Activated T-cell treated with anti-CD3 and anti-CD28 coated beads, Interleukin-2, amount 50 U/mL, for 4 hours (primary cell): ENCODE data around the gene TRERF1. TPM values are rescaled to one million over a fixed set of nuclear protein-coding genes. Genes with fewer than 3 reads are reported as not detected.
A peak's percentile ranks its signal among the peaks of the same experiment; 100 is the strongest.
"Not testable (repeated sequence)": the region's sequence is repeated elsewhere in the genome, so short reads cannot be mapped to it uniquely, and the experiment has no call there.

ENCODE experiments used
- ATAC-seq, 2 donors: fragments of 200-7000 bp; cut with Tn5 transposase; one replicate each; pipeline ENCODE4 v1.10.0; 2021
- DNase-seq: peaks from one replicate; pipeline ENCODE4 v3.0.0-alpha.2; 2020
- H3K27me3 Mint-ChIP-seq: one replicate; pipeline ENCODE4 v1.8.0; 2021; ENCODE audit warnings: low read depth, mixed read lengths
- H3K36me3 Mint-ChIP-seq: one replicate; pipeline ENCODE4 v1.8.0; 2022; ENCODE audit warnings: mixed read lengths; ENCODE audit not compliant: insufficient read depth
- H3K4me1 Mint-ChIP-seq: one replicate; pipeline ENCODE4 v1.8.0; 2021; ENCODE audit warnings: low read depth, mixed read lengths
- H3K4me3 Mint-ChIP-seq: one replicate; pipeline ENCODE4 v1.8.0; 2021; ENCODE audit warnings: mild to moderate bottlenecking, moderate library complexity, mixed read lengths
- H3K9me3 Mint-ChIP-seq: one replicate; pipeline ENCODE4 v1.8.0; 2021; ENCODE audit warnings: mixed read lengths
- total RNA-seq, 3 donors: library from RNA; stranded (reverse); gene quantifications; one replicate each; pipeline ENCODE4 v1.2.1, GENCODE V29; 2021

The TRERF1 gene, protein sequence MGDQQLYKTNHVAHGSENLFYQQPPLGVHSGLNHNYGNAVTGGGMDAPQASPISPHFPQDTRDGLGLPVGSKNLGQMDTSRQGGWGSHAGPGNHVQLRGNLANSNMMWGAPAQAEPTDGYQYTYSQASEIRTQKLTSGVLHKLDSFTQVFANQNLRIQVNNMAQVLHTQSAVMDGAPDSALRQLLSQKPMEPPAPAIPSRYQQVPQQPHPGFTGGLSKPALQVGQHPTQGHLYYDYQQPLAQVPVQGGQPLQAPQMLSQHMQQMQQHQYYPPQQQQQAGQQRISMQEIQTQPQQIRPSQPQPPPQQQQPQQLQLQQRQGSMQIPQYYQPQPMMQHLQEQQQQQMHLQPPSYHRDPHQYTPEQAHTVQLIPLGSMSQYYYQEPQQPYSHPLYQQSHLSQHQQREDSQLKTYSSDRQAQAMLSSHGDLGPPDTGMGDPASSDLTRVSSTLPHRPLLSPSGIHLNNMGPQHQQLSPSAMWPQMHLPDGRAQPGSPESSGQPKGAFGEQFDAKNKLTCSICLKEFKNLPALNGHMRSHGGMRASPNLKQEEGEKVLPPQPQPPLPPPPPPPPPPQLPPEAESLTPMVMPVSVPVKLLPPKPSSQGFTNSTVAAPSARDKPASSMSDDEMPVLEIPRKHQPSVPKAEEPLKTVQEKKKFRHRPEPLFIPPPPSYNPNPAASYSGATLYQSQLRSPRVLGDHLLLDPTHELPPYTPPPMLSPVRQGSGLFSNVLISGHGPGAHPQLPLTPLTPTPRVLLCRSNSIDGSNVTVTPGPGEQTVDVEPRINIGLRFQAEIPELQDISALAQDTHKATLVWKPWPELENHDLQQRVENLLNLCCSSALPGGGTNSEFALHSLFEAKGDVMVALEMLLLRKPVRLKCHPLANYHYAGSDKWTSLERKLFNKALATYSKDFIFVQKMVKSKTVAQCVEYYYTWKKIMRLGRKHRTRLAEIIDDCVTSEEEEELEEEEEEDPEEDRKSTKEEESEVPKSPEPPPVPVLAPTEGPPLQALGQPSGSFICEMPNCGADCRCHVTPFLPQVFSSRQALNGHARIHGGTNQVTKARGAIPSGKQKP (N-terminal part only)
- total RNA-seq, result 1 to 10 TPM; 8.9 to 9.4 (median 9.0) TPM

DNA sequence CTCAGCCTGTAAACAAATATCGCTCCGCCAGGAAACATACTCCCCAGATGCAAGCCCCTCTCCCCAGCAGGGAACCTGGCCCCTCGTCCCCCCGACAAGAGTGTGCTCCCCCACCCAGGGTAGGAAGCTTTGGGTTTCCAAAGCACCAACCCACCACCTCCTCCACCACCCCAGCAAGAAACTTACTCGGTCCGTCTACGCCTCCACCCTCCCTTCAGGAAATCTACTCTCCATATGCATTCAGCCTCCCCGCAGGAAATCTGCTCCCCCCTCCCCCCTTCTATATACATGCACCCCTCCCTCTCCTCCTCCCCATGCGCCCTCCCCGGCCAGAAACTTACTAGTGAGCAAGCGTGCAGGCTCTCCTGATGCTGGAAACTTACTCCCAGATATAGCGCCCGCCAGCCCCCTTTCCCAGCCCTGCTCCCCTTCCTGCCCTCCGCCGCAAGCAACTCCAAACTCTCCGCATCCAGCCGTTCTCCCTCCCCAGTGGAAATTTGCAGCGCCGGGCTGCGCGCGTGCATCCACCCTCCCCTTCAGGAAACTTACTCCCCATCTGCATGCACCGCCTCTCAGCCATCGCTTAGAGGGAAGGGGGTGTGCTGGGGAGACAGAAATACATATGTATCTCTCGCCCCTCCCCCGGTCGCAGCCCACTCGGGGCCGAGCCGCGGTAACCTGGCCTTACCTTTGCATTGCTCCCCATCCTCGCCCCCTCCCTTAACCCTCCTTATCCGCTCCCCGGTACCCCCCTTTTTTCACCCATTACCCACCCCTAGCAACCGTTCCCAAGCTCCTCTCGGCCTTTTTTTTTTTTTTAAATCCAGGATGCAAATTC lies at the start of gene TRERF1:
Gene TRERF1 (minus strand): TSS at position 594 of the 838 bp plus-strand sequence. CDS start 182,336 bp downstream, outside the sequence.
- ATAC-seq (peak; percentile 27 to 38), DNase-seq (peak; percentile 35)
- Mint-ChIP-seq H3K9me3 (no peaks in the 10 kb centered on the region), H3K36me3 (peaks cover 3% of the 10 kb centered on the region), H3K27me3 (no peaks in the 10 kb centered on the region), H3K4me3 (peak within 1 kb of the TSS; percentile 95), H3K4me1 (peaks cover 46% of the 10 kb centered on the region)

- Mint-ChIP-seq H3K27me3 (no peaks in the 10 kb centered on the region), H3K9me3 (peaks cover 7% of the 10 kb centered on the region), H3K4me3 (no peak overlapping the region), H3K4me1 (peaks cover 10% of the 10 kb centered on the region), H3K36me3 (no peaks in the 10 kb centered on the region)
- DNase-seq (no peak), ATAC-seq (no peak)
These were observed 46.9 kb upstream of the TRERF1 start for GRCh38 chr6:42498473-42499128.

DNA sequence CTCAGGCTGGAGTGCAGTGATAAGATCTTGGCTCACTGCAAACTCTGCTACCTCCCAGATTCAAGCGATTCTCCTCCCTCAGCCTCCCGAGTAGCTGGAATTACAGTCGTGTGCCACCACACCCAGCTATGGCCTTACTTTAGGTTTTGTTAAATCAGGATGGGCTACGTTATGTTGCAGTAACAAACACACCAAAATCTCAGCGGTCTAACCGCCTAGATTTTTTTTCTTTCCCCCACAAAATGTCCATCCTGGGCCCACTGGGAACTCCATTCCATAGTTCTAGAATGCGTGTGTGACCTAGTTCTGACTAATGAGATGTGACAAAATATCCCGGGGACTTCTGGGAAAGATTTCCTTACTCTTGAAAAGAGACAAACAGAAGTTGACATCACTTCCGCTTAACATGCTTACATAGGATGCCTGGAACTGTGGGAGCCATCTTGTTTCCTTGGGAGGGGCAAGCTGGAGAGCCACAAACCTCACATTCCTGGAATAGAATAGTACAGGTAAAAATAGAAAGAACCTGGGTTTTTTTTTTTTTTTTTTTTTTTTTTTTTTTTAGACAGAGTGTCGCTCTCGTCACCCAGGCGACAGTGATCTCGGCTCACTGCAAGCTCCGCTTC lies 42.3 kb upstream of the TRERF1 start:
- ATAC-seq (no peak), DNase-seq (no peak)
- Mint-ChIP-seq H3K4me3 (no peak overlapping the region), H3K27me3 (no peaks in the 10 kb centered on the region), H3K4me1 (no peaks in the 10 kb centered on the region), H3K36me3 (no peaks in the 10 kb centered on the region), H3K9me3 (peaks cover 7% of the 10 kb centered on the region)

GRCh38 chr6:42488129-42488528 lies 36.4 kb upstream of the TRERF1 start:
- Mint-ChIP-seq H3K27me3 (no peaks in the 10 kb centered on the region), H3K9me3 (no peaks in the 10 kb centered on the region), H3K4me3 (no peak overlapping the region), H3K36me3 (no peaks in the 10 kb centered on the region), H3K4me1 (no peaks in the 10 kb centered on the region)
- no peak for ATAC-seq
- no peak for DNase-seq

- Mint-ChIP-seq H3K27me3 (no peaks in the 10 kb centered on the region), H3K4me3 (no peak overlapping the region), H3K4me1 (no peaks in the 10 kb centered on the region), H3K36me3 (no peaks in the 10 kb centered on the region), H3K9me3 (no peaks in the 10 kb centered on the region)
- no peak for DNase-seq
- no peak for ATAC-seq
These were observed 32.5 kb upstream of the TRERF1 start for GRCh38 chr6:42484261-42484660.

DNA sequence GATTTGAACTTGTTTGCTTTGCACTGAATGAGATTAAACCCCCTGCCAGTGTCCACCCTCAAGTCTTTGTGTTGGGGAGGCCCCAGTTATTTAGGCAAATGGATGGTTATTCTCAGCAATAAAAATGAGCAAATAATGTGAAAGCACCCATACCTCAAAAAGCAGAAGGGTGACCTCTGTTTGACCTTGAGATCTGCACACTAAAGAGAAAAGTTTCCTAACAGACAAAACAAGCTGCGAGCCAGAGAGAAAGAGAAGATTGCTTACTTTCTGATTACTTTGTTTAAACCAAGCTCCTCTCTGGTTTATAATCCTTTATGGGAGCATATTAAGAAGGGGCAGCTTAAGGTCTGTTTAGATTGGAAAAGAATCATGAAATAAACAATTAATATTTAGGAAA lies 30.4 kb upstream of the TRERF1 start:
- H3K9me3 Mint-ChIP-seq, result no peaks in the 10 kb centered on the region
- DNase-seq (no peak), ATAC-seq (no peak)
- no peaks in the 10 kb centered on the region for H3K36me3 Mint-ChIP-seq
- no peaks in the 10 kb centered on the region for H3K4me1 Mint-ChIP-seq
- no peak overlapping the region for H3K4me3 Mint-ChIP-seq
- H3K27me3 Mint-ChIP-seq, result peaks cover 3% of the 10 kb centered on the region

DNA sequence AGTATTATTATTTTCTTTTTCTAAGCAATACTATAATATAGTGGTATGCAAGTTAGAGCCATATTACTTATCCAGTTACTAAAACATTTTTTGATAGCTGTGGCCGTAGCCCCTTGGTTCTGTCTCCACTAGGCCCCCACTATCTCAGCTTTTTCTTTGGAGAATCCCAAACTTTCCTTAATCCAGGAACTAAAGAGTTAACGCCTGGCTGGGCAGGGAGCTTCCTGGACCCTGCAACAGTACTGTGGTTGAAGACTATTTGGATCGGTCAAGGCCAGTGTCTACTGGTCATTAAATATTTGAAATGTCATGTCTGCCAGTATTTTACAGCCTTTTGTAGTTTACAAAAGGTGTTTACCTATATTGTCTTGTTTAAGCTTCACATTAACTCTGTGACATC lies 20.0 kb upstream of the TRERF1 start:
- no peaks in the 10 kb centered on the region for H3K36me3 Mint-ChIP-seq
- ATAC-seq, result no peak

DNA sequence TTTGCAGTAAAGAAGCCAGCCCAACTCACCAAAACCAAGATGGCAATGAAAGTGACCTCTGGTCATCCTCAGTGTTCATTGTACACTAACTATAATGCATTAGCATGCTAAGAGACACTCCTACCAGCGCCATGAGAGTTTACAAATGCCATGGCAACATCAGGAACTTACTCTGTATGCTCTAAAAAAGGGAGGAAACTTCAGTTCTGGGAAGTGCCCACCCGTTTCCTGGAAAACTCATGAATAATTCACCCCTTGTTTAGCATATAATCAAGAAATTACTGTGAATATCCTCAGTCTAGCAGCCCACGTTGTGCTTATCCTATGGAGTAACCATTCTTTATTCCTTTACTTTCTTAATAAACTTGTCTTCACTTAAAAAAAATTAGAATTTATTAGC lies 19.4 kb upstream of the TRERF1 start:
- Mint-ChIP-seq H3K4me3 (no peak overlapping the region), H3K9me3 (peaks cover 17% of the 10 kb centered on the region), H3K4me1 (no peaks in the 10 kb centered on the region), H3K36me3 (no peaks in the 10 kb centered on the region), H3K27me3 (peaks cover 2% of the 10 kb centered on the region)
- ATAC-seq (no peak), DNase-seq (no peak)

More for the DNA sequence above, 20.0 kb upstream of the TRERF1 start:
- H3K4me3 Mint-ChIP-seq, result no peak overlapping the region
- peaks cover 2% of the 10 kb centered on the region for H3K27me3 Mint-ChIP-seq
- H3K9me3 Mint-ChIP-seq, result peaks cover 17% of the 10 kb centered on the region
- no peak for DNase-seq
- H3K4me1 Mint-ChIP-seq, result no peaks in the 10 kb centered on the region

DNA sequence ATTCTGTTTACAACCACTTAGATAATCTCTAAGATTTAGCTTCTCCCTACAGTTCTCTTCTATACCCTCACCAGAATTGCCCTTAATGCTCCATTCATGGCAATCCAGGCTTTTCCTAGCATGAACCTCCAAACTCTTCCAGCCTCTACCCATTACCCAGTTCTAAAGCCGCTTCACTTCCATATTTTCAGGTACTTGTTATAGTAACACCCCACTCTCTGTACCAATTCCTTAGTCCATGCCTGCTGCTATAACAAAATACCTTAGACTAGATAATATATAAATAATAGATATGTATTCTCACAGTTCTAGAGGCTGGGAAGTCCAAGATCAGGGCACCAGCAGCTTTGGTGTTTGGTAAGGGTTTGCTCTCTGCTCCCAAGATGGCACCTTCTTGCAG lies 16.5 kb upstream of the TRERF1 start:
- Mint-ChIP-seq H3K27me3 (peaks cover 2% of the 10 kb centered on the region), H3K36me3 (no peaks in the 10 kb centered on the region), H3K9me3 (peaks cover 17% of the 10 kb centered on the region), H3K4me3 (no peak overlapping the region), H3K4me1 (no peaks in the 10 kb centered on the region)
- no peak for DNase-seq
- no peak for ATAC-seq

- ATAC-seq, result no peak
- Mint-ChIP-seq H3K4me1 (no peaks in the 10 kb centered on the region), H3K36me3 (no peaks in the 10 kb centered on the region), H3K4me3 (no peak overlapping the region), H3K9me3 (peaks cover 17% of the 10 kb centered on the region), H3K27me3 (peaks cover 2% of the 10 kb centered on the region)
- DNase-seq, result no peak
These were observed 15.9 kb upstream of the TRERF1 start for GRCh38 chr6:42467651-42468050.

DNA sequence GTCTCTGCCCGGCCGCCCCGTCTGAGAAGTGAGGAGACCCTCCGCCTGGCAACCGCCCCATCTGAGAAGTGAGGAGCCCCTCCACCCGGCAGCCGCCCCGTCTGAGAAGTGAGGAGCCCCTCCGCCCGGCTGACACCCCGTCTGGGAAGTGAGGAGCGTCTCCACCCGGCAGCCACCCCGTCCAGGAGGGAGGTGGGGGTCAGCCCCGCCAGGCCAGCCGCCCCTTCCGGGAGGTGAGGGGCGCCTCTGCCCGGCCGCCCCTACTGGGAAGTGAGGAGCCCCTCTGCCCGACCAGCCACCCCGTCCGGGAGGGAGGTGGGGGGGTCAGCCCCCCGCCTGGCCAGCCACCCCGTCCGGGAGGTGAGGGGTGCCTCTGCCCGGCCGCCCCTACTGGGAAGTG lies 14.7 kb upstream of the TRERF1 start:
- H3K36me3 Mint-ChIP-seq, H3K4me1 Mint-ChIP-seq, H3K27me3 Mint-ChIP-seq, ATAC-seq, DNase-seq, H3K4me3 Mint-ChIP-seq: not testable (repeated sequence)
- H3K9me3 Mint-ChIP-seq, result peaks cover 17% of the 10 kb centered on the region

- Mint-ChIP-seq H3K9me3 (no peaks in the 10 kb centered on the region), H3K36me3 (no peaks in the 10 kb centered on the region), H3K4me3 (no peak overlapping the region), H3K4me1 (no peaks in the 10 kb centered on the region), H3K27me3 (no peaks in the 10 kb centered on the region)
- ATAC-seq (no peak), DNase-seq (no peak)
These were observed 10.8 kb upstream of the TRERF1 start for GRCh38 chr6:42462474-42462972.

- H3K4me1 Mint-ChIP-seq, result no peaks in the 10 kb centered on the region
- H3K27me3 Mint-ChIP-seq, result no peaks in the 10 kb centered on the region
- no peak for DNase-seq
- no peaks in the 10 kb centered on the region for H3K36me3 Mint-ChIP-seq
- H3K4me3 Mint-ChIP-seq, result no peak overlapping the region
- no peaks in the 10 kb centered on the region for H3K9me3 Mint-ChIP-seq
- no peak for ATAC-seq
These were observed 9.2 kb upstream of the TRERF1 start for GRCh38 chr6:42460883-42461282.
